ENCODE results near the gene SLC6A20. TPM values are rescaled to one million over a fixed set of nuclear protein-coding genes. Genes with fewer than 3 reads are reported as not detected.

SLC6A20 gene
- total RNA-seq, 2 experiments from 2014 or later, result not detected

DNA sequence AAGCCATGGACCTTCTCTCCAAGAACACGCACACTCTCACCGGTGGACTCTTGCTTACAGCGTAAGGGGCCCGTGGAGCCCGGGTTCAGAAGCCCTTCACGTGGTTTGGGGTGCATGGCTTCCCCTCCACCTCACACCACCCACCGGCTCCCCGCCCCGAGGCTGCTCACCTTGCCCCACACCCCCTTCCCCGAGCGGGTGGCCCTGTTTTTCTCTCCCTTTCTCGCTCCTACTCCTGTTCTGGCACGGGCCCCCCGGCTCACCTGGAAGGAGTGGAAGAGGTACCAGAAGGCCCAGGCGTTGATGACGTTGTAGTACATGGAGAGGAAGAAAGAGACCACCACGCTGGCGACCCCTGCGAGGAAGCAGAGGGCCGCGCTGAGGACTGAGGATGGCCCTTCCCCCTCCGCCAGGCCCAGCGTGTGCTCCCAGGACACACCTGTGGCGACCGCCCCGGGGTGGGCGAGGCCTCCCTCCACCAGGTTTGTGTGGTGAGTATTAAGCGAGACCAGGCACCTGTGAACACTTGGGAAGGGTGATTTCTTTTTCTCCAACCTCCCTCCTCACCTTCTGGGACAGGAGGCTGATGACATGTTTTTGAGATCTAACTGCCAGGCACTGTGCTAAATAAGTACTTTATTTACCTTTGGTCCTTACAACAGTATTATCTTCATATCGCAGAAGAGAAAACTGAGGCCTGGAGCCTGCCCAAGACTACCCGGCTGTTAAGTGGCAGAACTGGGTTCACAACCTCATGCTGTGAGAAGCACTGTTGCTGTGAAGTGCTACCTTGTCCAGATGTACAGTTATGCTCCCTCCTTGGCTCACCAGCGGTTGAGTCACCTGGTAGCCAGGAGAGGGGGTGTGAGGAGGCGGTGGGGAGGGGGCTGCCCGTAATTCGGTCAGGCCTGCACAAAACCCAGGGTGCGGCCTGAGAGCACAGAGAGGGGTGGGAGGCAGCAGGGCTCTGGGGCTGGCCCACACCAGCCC is 16.3 kb downstream of the SLC6A20 start:
- DNase-seq (no peak), ATAC-seq (no peak)
- ChIA-PET CTCF (no interaction called here), POLR2A (no interaction called here)
- no peaks in the 10 kb centered on the region for H3K36me3 Mint-ChIP-seq (ENCODE audit: low read depth)
- H3K4me3 Mint-ChIP-seq, result no peak overlapping the region
- intact Hi-C loops (cut with micrococcal nuclease), result no loop called here
- H3K27ac Mint-ChIP-seq, result no peak overlapping the region
- H3K9me3 Mint-ChIP-seq, result no peaks in the 10 kb centered on the region
- H3K27me3 Mint-ChIP-seq, result peaks cover 3% of the 10 kb centered on the region
- TF ChIP-seq, protein P1, sequence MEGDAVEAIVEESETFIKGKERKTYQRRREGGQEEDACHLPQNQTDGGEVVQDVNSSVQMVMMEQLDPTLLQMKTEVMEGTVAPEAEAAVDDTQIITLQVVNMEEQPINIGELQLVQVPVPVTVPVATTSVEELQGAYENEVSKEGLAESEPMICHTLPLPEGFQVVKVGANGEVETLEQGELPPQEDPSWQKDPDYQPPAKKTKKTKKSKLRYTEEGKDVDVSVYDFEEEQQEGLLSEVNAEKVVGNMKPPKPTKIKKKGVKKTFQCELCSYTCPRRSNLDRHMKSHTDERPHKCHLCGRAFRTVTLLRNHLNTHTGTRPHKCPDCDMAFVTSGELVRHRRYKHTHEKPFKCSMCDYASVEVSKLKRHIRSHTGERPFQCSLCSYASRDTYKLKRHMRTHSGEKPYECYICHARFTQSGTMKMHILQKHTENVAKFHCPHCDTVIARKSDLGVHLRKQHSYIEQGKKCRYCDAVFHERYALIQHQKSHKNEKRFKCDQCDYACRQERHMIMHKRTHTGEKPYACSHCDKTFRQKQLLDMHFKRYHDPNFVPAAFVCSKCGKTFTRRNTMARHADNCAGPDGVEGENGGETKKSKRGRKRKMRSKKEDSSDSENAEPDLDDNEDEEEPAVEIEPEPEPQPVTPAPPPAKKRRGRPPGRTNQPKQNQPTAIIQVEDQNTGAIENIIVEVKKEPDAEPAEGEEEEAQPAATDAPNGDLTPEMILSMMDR (IDR thresholded peaks at IDR 0.05), result no peak
- H3K4me1 Mint-ChIP-seq (ENCODE audit: low read depth), result no peaks in the 10 kb centered on the region

DNA sequence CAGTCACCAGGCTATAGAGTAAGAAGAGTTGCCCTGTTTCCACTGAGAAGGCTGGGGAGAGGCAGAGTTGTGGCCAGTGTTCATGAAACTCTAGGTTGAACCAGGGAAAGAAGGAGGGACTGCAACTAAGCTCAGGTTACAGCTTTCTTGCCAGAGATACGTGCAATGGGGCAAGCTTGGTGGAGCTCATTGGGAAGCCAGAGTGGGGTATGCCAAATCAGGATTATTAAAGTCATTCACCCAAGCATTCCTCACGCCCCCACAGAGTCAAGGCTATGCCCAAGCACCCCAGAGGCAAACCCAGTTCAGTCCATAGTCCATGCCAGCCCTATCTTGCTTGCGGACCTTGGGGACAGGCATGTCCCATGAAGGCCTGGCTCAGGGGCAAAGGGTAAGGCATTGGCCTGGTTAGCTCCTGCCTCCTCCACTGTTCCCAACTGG is 17.6 kb downstream of the SLC6A20 start:
- DNase-seq, result no peak
- TF ChIP-seq, protein P1 (IDR thresholded peaks at IDR 0.05), result no peak
- peaks cover 5% of the 10 kb centered on the region for H3K27me3 Mint-ChIP-seq
- H3K9me3 Mint-ChIP-seq, result no peaks in the 10 kb centered on the region
- no peak for ATAC-seq
- intact Hi-C loops (cut with micrococcal nuclease), result no loop called here
- ChIA-PET POLR2A (no interaction called here), CTCF (interaction anchor here (1.4 kb wide), 1 partner anchor 18 kb away, joined by 4 read pairs; no protein-coding TSS in a partner anchor)
- no peaks in the 10 kb centered on the region for H3K36me3 Mint-ChIP-seq (ENCODE audit: low read depth)
- no peaks in the 10 kb centered on the region for H3K4me1 Mint-ChIP-seq (ENCODE audit: low read depth)
- no peak overlapping the region for H3K4me3 Mint-ChIP-seq
- no peak overlapping the region for H3K27ac Mint-ChIP-seq

DNA sequence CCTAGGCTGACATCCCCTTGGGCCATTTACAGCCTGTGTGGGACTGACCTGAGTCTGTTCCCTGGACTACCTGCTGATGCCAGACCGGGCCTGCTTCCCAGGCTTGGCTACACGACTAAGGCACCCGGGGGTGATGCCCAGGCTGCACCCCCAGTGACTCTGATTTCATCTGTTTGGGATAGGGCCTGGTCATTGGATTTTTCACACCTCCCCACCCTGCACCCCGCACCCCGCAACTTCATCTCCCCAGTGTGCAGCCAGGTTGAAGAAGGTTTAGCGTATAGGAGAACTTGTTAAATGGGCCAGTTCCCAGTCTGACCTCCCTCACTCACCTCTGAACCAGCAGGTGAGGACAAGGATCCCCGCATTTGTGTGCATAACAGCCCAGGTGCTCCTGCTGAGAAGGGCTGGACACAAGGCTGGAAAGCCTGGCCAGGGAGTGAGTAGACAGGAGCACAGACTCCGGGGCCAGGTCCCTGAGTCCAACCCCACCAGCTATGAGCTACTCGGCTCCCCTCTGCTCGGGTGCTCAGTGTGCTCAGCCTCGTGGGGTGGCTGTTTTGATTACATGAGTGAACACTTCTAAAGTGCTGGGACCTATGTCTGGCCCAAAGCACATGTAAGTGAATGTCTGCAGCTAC is 18.5 kb downstream of the SLC6A20 start:
- ATAC-seq, result no peak

DNA sequence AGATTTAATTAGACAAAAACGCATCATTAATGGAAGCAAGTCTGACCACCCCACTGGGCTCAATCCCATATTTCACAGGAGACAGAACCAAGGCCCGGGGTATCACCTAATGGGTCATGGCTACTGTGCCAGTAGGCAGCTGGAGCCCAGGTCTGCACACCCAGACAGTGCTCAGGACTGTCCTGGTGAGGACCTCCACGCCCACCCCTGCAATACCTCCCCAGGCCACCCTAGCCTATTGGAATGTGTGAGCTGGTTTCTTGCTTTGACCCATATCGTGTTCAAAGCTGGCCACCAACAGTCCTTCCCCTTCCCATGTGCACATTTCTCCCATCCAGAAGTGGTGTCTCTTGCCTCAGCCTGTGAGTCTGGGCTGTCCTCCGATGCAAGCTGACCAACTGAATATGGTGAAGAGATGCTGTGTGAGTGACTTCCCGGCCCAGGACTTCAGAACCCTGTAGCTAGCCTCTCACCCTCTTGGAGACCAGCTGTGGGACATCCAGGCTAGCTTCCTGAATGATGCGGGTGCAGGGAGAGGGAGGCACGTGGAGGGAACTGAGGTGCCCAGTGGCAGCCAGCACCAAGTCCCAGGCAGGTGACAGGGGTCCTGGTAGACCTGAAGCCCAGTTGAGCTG is 19.1 kb downstream of the SLC6A20 start:
- intact Hi-C loops (cut with micrococcal nuclease), result no loop called here
- Mint-ChIP-seq H3K4me1 (ENCODE audit: low read depth) (peaks cover 8% of the 10 kb centered on the region), H3K27me3 (peaks cover 5% of the 10 kb centered on the region), H3K36me3 (ENCODE audit: low read depth) (no peaks in the 10 kb centered on the region), H3K9me3 (no peaks in the 10 kb centered on the region), H3K4me3 (no peak overlapping the region), H3K27ac (no peak overlapping the region)
- TF ChIP-seq, protein P1 (IDR thresholded peaks at IDR 0.05), result no peak
- ATAC-seq, result no peak
- ChIA-PET POLR2A (no interaction called here), CTCF (interaction anchor here (1.8 to 2.0 kb wide), 2 partner anchors 151 to 302 kb away, joined by 5 to 7 read pairs; no protein-coding TSS in a partner anchor)
- no peak for DNase-seq

More for the DNA sequence above, 18.5 kb downstream of the SLC6A20 start:
- ChIA-PET POLR2A (no interaction called here), CTCF (interaction anchor here (1.4 to 2.0 kb wide), 3 partner anchors 17 to 301 kb away, joined by 4 to 7 read pairs (median 5); no protein-coding TSS in a partner anchor)
- peaks cover 5% of the 10 kb centered on the region for H3K27me3 Mint-ChIP-seq
- intact Hi-C loops (cut with micrococcal nuclease), result no loop called here
- no peaks in the 10 kb centered on the region for H3K9me3 Mint-ChIP-seq
- TF ChIP-seq, protein P1 (IDR thresholded peaks at IDR 0.05), result no peak
- H3K4me3 Mint-ChIP-seq, result no peak overlapping the region
- no peak overlapping the region for H3K27ac Mint-ChIP-seq
- peaks cover 3% of the 10 kb centered on the region for H3K4me1 Mint-ChIP-seq (ENCODE audit: low read depth)
- no peaks in the 10 kb centered on the region for H3K36me3 Mint-ChIP-seq (ENCODE audit: low read depth)
- no peak for DNase-seq

Measured in activated CD8-positive, alpha-beta T cell treated with anti-CD3 and anti-CD28 coated beads for 36 hours (primary cell).